H1 (cell line): ENCODE measurements around the gene PLD3. TPM values are rescaled to one million over a fixed set of nuclear protein-coding genes. Genes with fewer than 3 reads are reported as not detected.

Experiments
- CTCF ChIA-PET: fragments of 300-600 bp; sonication (Branson Sonifier 250); formaldehyde crosslinking; loops from one replicate; lab custom pipeline; 2021; ENCODE audit not compliant: partially characterized antibody; lab: Charles Lee
- POLR2A ChIA-PET: fragments of 300-600 bp; sonication (Branson Sonifier 250); formaldehyde crosslinking; loops from one replicate; lab custom pipeline; 2021; ENCODE audit warnings: inconsistent platforms; ENCODE audit not compliant: partially characterized antibody; lab: Charles Lee
- DNase-seq, 2 experiments: peaks; one replicate each; pipeline versions ENCODE4 v3.0.0 to v3.0.0-alpha.2; 2010 to 2022; ENCODE audit warnings: low spot score in 2 of 2, low read depth in 1 of 2, mixed read lengths in 1 of 2
- FAIRE-seq: peaks from 2 replicates; lab custom pipeline; 2011; peaks lifted over from hg19 to GRCh38; lab: Jason Lieb, UNC
- H2AFZ ChIP-seq: 2 replicates; pipeline ENCODE4 v1.8.1; 2012; ENCODE audit warnings: low read length, inconsistent platforms
- H2AK5ac ChIP-seq: 2 replicates; pipeline ENCODE4 v1.6.1; 2013; ENCODE audit warnings: low read depth, low read length
- H2BK120ac ChIP-seq: replicated peaks from 2 replicates; pipeline ENCODE3; 2013; ENCODE audit warnings: low read depth, low read length, inconsistent platforms
- H2BK12ac ChIP-seq: 2 replicates; pipeline ENCODE4 v1.6.1; 2013; ENCODE audit warnings: low read depth, low read length
- H2BK15ac ChIP-seq: 2 replicates; pipeline ENCODE4 v1.6.1; 2013; ENCODE audit warnings: low read length
- H2BK20ac ChIP-seq: 2 replicates; pipeline ENCODE4 v1.6.1; 2013; ENCODE audit warnings: low read length
- H2BK5ac ChIP-seq: 2 replicates; pipeline ENCODE4 v1.6.1; 2013; ENCODE audit warnings: low read depth, low read length
- H3K14ac ChIP-seq: 2 replicates; pipeline ENCODE4 v1.6.1; 2013; ENCODE audit warnings: inconsistent platforms; ENCODE audit not compliant: insufficient read length
- H3K18ac ChIP-seq: 2 replicates; pipeline ENCODE4 v1.6.1; 2013; ENCODE audit warnings: low read length; ENCODE audit errors: extremely low read depth
- H3K23ac ChIP-seq: 2 replicates; pipeline ENCODE4 v1.6.1; 2013; ENCODE audit warnings: inconsistent platforms; ENCODE audit not compliant: insufficient read length
- H3K23me2 ChIP-seq: 2 replicates; pipeline ENCODE4 v1.6.1; 2013; ENCODE audit warnings: low read depth, low read length
- H3K27ac ChIP-seq: 2 replicates; pipeline ENCODE4 v1.6.1; 2011; ENCODE audit warnings: low read depth, low read length, inconsistent platforms
- H3K27me3 ChIP-seq, 4 experiments: replicated peaks in 1 of 4; 1 replicate in 1 of 4; 2 replicates in 3 of 4; pipeline versions ENCODE4 v1.6.1 to v1.8.1; 2011 to 2013; ENCODE audit warnings: low read length in 3 of 4, mild to moderate bottlenecking in 3 of 4, inconsistent platforms in 2 of 4, mixed read lengths in 2 of 4, moderate library complexity in 1 of 4; ENCODE audit not compliant: control insufficient read depth in 3 of 4, insufficient read depth in 3 of 4; ENCODE audit errors: extremely low read depth in 1 of 4
- H3K36me3 ChIP-seq, 4 experiments: 2 replicates each; pipeline versions ENCODE4 v1.6.1 to v1.8.1; 2011 to 2013; ENCODE audit warnings: mild to moderate bottlenecking in 4 of 4, low read length in 3 of 4, moderate library complexity in 2 of 4, control low read depth in 1 of 4, inconsistent platforms in 1 of 4; ENCODE audit not compliant: insufficient read depth in 4 of 4, control insufficient read depth in 2 of 4
- H3K4ac ChIP-seq: replicated peaks from 2 replicates; pipeline ENCODE3; 2013; ENCODE audit warnings: low read length, low read depth, mixed read lengths, inconsistent platforms; ENCODE audit not compliant: insufficient read length
- H3K4me1 ChIP-seq, 4 experiments: replicated peaks in 1 of 4; 1 replicate in 1 of 4; 2 replicates in 3 of 4; pipeline versions ENCODE4 v1.6.1 to v1.8.1; 2011 to 2013; ENCODE audit warnings: low read length in 3 of 4, inconsistent platforms in 2 of 4, mixed read lengths in 1 of 4; ENCODE audit not compliant: insufficient read depth in 4 of 4, control insufficient read depth in 3 of 4
- H3K4me2 ChIP-seq, 2 experiments: 2 replicates each; pipeline versions ENCODE4 v1.6.1 to v1.8.1; 2011 to 2013; ENCODE audit warnings: low read depth in 2 of 2, low read length in 2 of 2, control low read depth in 1 of 2, inconsistent platforms in 1 of 2, mild to moderate bottlenecking in 1 of 2; ENCODE audit not compliant: insufficient read depth in 1 of 2
- H3K4me3 ChIP-seq, 4 experiments: fragments of 200-600, 300-600 bp in 1 of 4; sonication (generic), shearing (Covaris generic), sonication (Bioruptor Twin) in 1 of 4; 2 replicates each; pipeline versions ENCODE4 v1.5.1 to v1.8.1; 2011 to 2016; ENCODE audit warnings: low read length in 4 of 4, low read depth in 3 of 4, control low read depth in 2 of 4, inconsistent platforms in 2 of 4, mild to moderate bottlenecking in 2 of 4, mixed read lengths in 1 of 4, moderate library complexity in 1 of 4; ENCODE audit not compliant: insufficient read depth in 2 of 4; ENCODE audit errors: extremely low read depth in 1 of 4
- H3K56ac ChIP-seq: replicated peaks from 2 replicates; pipeline ENCODE3; 2013; ENCODE audit warnings: low read depth, mild to moderate bottlenecking, mixed read lengths, low read length, inconsistent platforms; ENCODE audit not compliant: insufficient read length
- H3K79me1 ChIP-seq: 2 replicates; pipeline ENCODE4 v1.6.1; 2013; ENCODE audit warnings: low read depth, low read length, control low read depth
- H3K79me2 ChIP-seq, 2 experiments: 2 replicates each; pipeline versions ENCODE4 v1.6.1 to v1.8.1; 2012 to 2013; ENCODE audit warnings: low read length in 2 of 2, mild to moderate bottlenecking in 2 of 2, inconsistent platforms in 1 of 2; ENCODE audit not compliant: insufficient read depth in 2 of 2, control insufficient read depth in 1 of 2
- H3K9ac ChIP-seq, 4 experiments: replicated peaks in 1 of 4; 1 replicate in 1 of 4; 2 replicates in 3 of 4; pipeline versions ENCODE4 v1.6.1 to v1.8.1; 2011 to 2013; ENCODE audit warnings: low read depth in 3 of 4, low read length in 3 of 4, control low read depth in 2 of 4, mild to moderate bottlenecking in 2 of 4, moderate library complexity in 2 of 4, inconsistent platforms in 1 of 4; ENCODE audit errors: extremely low read depth in 1 of 4
- H3K9me3 ChIP-seq, 2 experiments: 2 replicates each; pipeline versions ENCODE4 v1.6.1 to v1.8.1; 2012 to 2013; ENCODE audit warnings: mild to moderate bottlenecking in 2 of 2, moderate library complexity in 2 of 2, control low read depth in 1 of 2, inconsistent platforms in 1 of 2, low read depth in 1 of 2, low read length in 1 of 2, mixed read lengths in 1 of 2; ENCODE audit not compliant: insufficient read depth in 2 of 2
- H4K20me1 ChIP-seq, 2 experiments: replicated peaks in 1 of 2; 2 replicates each; pipeline versions ENCODE3 to v1.8.1; 2011 to 2013; ENCODE audit warnings: inconsistent platforms in 2 of 2, low read length in 2 of 2, mild to moderate bottlenecking in 1 of 2; ENCODE audit not compliant: insufficient read depth in 2 of 2, control insufficient read depth in 1 of 2
- H4K5ac ChIP-seq: 2 replicates; pipeline ENCODE4 v1.6.1; 2013; ENCODE audit warnings: low read length, low read depth, mixed read lengths, inconsistent platforms; ENCODE audit not compliant: insufficient read length
- H4K8ac ChIP-seq: 2 replicates; pipeline ENCODE4 v1.8.0; 2013; ENCODE audit warnings: mild to moderate bottlenecking, moderate library complexity, low read length, inconsistent platforms; ENCODE audit not compliant: insufficient read depth; ENCODE audit errors: extremely low read depth
- H4K91ac ChIP-seq: replicated peaks from 2 replicates; pipeline ENCODE3; 2013; ENCODE audit warnings: low read length, mixed read lengths, inconsistent platforms; ENCODE audit not compliant: insufficient read length
- BCL11A ChIP-seq, 2 experiments: IDR thresholded peaks; one replicate each; pipeline ENCODE4 v1.6.1; 2011; ENCODE audit warnings: low read depth in 2 of 2, low read length in 2 of 2, mild to moderate bottlenecking in 2 of 2
- CBX5 ChIP-seq: fragments of 300-800, 300-1000 bp; sonication (generic); IDR thresholded peaks from 2 replicates; pipeline ENCODE4 v1.7.1; 2016; ENCODE audit warnings: antibody characterized with exemption, low read length, low read depth
- CEBPB ChIP-seq: IDR thresholded peaks from 2 replicates; pipeline ENCODE4 v1.6.1; 2012; ENCODE audit warnings: low read depth, low read length
- CTBP2 ChIP-seq: IDR thresholded peaks from 2 replicates; pipeline ENCODE4 v1.7.0; 2011; ENCODE audit warnings: borderline replicate concordance, mild to moderate bottlenecking, moderate library complexity, mixed read lengths, low read length; ENCODE audit not compliant: insufficient read depth, insufficient read length
- EGR1 ChIP-seq: IDR thresholded peaks from 2 replicates; pipeline ENCODE4 v1.6.1; 2011; ENCODE audit warnings: low read depth, low read length, borderline replicate concordance
- PHF8 ChIP-seq: fragments of 200-600 bp; sonication (generic); conservative IDR thresholded peaks from 2 replicates; pipeline ENCODE4 v1.7.1; 2012; ENCODE audit warnings: low read depth, mild to moderate bottlenecking, inconsistent platforms, low read length, moderate library complexity
- RBBP5 ChIP-seq: IDR thresholded peaks from 2 replicates; pipeline ENCODE4 v1.7.1; 2012; ENCODE audit warnings: low read depth, mild to moderate bottlenecking, inconsistent platforms, low read length, moderate library complexity, borderline replicate concordance
- SP2 ChIP-seq: IDR thresholded peaks from 2 replicates; pipeline ENCODE4 v1.6.1; 2012; ENCODE audit warnings: mild to moderate bottlenecking, low read length, inconsistent platforms
- SP4 ChIP-seq: IDR thresholded peaks from 2 replicates; pipeline ENCODE4 v1.6.1; 2012; ENCODE audit warnings: low read length, inconsistent platforms
- SRF ChIP-seq: IDR thresholded peaks from 2 replicates; pipeline ENCODE4 v1.6.1; 2011; ENCODE audit warnings: mild to moderate bottlenecking, low read depth, low read length, moderate library complexity
- USF2 ChIP-seq: IDR thresholded peaks from 2 replicates; pipeline ENCODE4 v1.6.1; 2011; ENCODE audit warnings: low read length, improper control_type of control experiment
- WGBS, 2 experiments: shearing (Covaris generic) in 1 of 2; methylation state at CpG; one replicate each; pipeline versions ENCODE4 v1.1.6 to v1.1.7; 2013 to 2015; ENCODE audit warnings: low lambda C conversion rate in 2 of 2, mixed read lengths in 2 of 2, inconsistent platforms in 1 of 2, low coverage in 1 of 2, missing lambda C conversion rate in 1 of 2; ENCODE audit not compliant: insufficient replicate concordance in 2 of 2, insufficient coverage in 1 of 2, insufficient read length in 1 of 2; ENCODE audit errors: extremely low coverage in 1 of 2, missing lambda C conversion rate in 1 of 2; 5-methylcytosine and 5-hydroxymethylcytosine counted together
- polyA plus RNA-seq, 7 experiments: library from polyadenylated mRNA; depleted of rRNA in 3 of 7; stranded (reverse) in 5 of 7; unstranded in 2 of 7; fragments of >200 nt in 5 of 7; fragments of 200-250 nt in 2 of 7; gene quantifications; 1 replicate in 5 of 7; 2 replicates in 1 of 7; 4 replicates in 1 of 7; pipeline versions ENCODE4 v1.2.1 to v1.2.3, GENCODE V29; 2011 to 2013; ENCODE audit warnings: missing spikeins in 2 of 7, mixed read lengths in 2 of 7
- total RNA-seq: library from RNA; stranded (reverse); fragmentation: NEBNext Ultra II Directional; extraction: Animal tissue kit (Norgen Biotek cat#: 25700); gene quantifications from 2 replicates; pipeline ENCODE4 v1.2.1, GENCODE V29; 2021

Gene PLD3
- total and polyA plus RNA-seq, 2 of the 8 experiments (the other 6 are each of a cell fraction or from before 2014, with no cell fraction given) = 180 to 543 TPM

- FAIRE-seq (no peak), DNase-seq (no peak)
- Histone ChIP-seq H4K8ac (no peak overlapping the region), H2BK120ac (no peak overlapping the region), H3K9me3 (no peaks in the 10 kb centered on the region), H2BK12ac (0 out of 2 replicates have a peak overlapping the region, but pooled peaks have one; percentile 11), H3K23ac (no peak overlapping the region), H3K4ac (no peak overlapping the region), H3K4me1 (peaks cover 0 to 23% (median 13%) of the 10 kb centered on the region in 4 experiments; a peak in 6 of 7 replicates), H3K56ac (no peak overlapping the region), H3K23me2 (no peaks in the 10 kb centered on the region; the same call in 1 of the 2 replicates), H4K20me1 (no peaks in the 10 kb centered on the region), H3K18ac (no peak overlapping the region), H2BK20ac (no peak overlapping the region), H3K27ac (no peak overlapping the region), H3K79me1 (no peaks in the 10 kb centered on the region), H2BK5ac (no peak overlapping the region), H4K5ac (no peak overlapping the region), H3K4me2 (no peak overlapping the region), H2AFZ (no peak overlapping the region), H4K91ac (no peak overlapping the region), H3K4me3 (no peak overlapping the region), H3K14ac (no peak overlapping the region), H3K27me3 (no peaks in the 10 kb centered on the region; a peak in 1 of 7 replicates), H3K79me2 (no peaks in the 10 kb centered on the region), H3K9ac (no peak overlapping the region), H2AK5ac (no peak overlapping the region), H3K36me3 (no peaks in the 10 kb centered on the region), H2BK15ac (peak overlapping the region; percentile 74; the same call in 1 of the 2 replicates)
- ChIA-PET POLR2A (interaction anchor here (0.8 to 4.7 kb wide), 7 partner anchors 9 to 47 kb away, joined by 3 to 18 read pairs (median 4); partner anchors contain the start of gene SERTAD1), CTCF (interaction anchor here (1.3 to 2.8 kb wide), 2 partner anchors 21 to 48 kb away, joined by 3 to 14 read pairs; no protein-coding TSS in a partner anchor)
- 89% methylated on average over 2 of the region's 2 CpGs; no CpG with 5 or more reads in 1 of the 2 experiments for WGBS, 2 experiments
- no peak for TF ChIP-seq CTBP2
- no peak for TF ChIP-seq RBBP5
- TF ChIP-seq EGR1 = no peak
- TF ChIP-seq PHF8 = no peak
- no peak for TF ChIP-seq CEBPB
- TF ChIP-seq USF2 = no peak
- no peak for TF ChIP-seq SRF
- TF ChIP-seq CBX5 = no peak
- TF ChIP-seq SP2 = no peak
- TF ChIP-seq BCL11A (IDR thresholded peaks at IDR 0.05; ENCODE audit: low read depth in 2 of 2, low read length in 2 of 2) = no peak
- no peak for TF ChIP-seq SP4
Observed at GRCh38 chr19:40415768-40416167, 67.3 kb downstream of the PLD3 start.
